ENCODE measurements around the gene PDZRN3.

The PDZRN3 gene

GRCh38 chr3:73478858-73479257, 145.9 kb downstream of the PDZRN3 start:
- ATAC-seq: no peak; the same call in 2 of the 3 replicates
- no peak for TF ChIP-seq ZFP3 (CRISPR knock-in tag; IDR thresholded peaks at IDR 0.05)
- TF ChIP-seq TCF4 (CRISPR knock-in tag; IDR thresholded peaks at IDR 0.05; ENCODE audit: borderline replicate concordance): no peak
- no peak for TF ChIP-seq GLIS3 (CRISPR knock-in tag; IDR thresholded peaks at IDR 0.05)
- no peak for TF ChIP-seq ZNF8 (CRISPR knock-in tag; IDR thresholded peaks at IDR 0.05)
- no peak for TF ChIP-seq BACH2 (CRISPR knock-in tag; IDR thresholded peaks at IDR 0.05; ENCODE audit: borderline replicate concordance)
- no peak for TF ChIP-seq ESRRG (CRISPR knock-in tag; IDR thresholded peaks at IDR 0.05)
- no peak for TF ChIP-seq CREB5 (CRISPR knock-in tag; IDR thresholded peaks at IDR 0.05; ENCODE audit: low read depth)
- no peak for TF ChIP-seq OSR1 (CRISPR knock-in tag; IDR thresholded peaks at IDR 0.05)

- TF ChIP-seq ZC3H10 (CRISPR knock-in tag; IDR thresholded peaks at IDR 0.05): no peak
- no peak for TF ChIP-seq SNAI2 (CRISPR knock-in tag; IDR thresholded peaks at IDR 0.05)
- no peak for ATAC-seq
Observed at GRCh38 chr3:73475717-73476116, 149.0 kb downstream of the PDZRN3 start.

- TF ChIP-seq BACH2 (CRISPR knock-in tag; IDR thresholded peaks at IDR 0.05; ENCODE audit: borderline replicate concordance): no peak
- no peak for TF ChIP-seq TOX (CRISPR knock-in tag; IDR thresholded peaks at IDR 0.05; ENCODE audit: borderline replicate concordance)
- no peak for TF ChIP-seq ZFP30 (CRISPR knock-in tag; IDR thresholded peaks at IDR 0.05)
- no peak for TF ChIP-seq ZNF565 (CRISPR knock-in tag; conservative IDR thresholded peaks at IDR 0.05; ENCODE audit: low read depth)
- no peak for TF ChIP-seq SNAI2 (CRISPR knock-in tag; IDR thresholded peaks at IDR 0.05)
- no peak for TF ChIP-seq PPARA (CRISPR knock-in tag; IDR thresholded peaks at IDR 0.05; ENCODE audit: borderline replicate concordance)
- no peak for TF ChIP-seq CSRNP3 (CRISPR knock-in tag; IDR thresholded peaks at IDR 0.05)
- TF ChIP-seq ZNF8 (CRISPR knock-in tag; IDR thresholded peaks at IDR 0.05): no peak
- TF ChIP-seq ISL1 (CRISPR knock-in tag; IDR thresholded peaks at IDR 0.05): no peak
- TF ChIP-seq ZNF70 (CRISPR knock-in tag; IDR thresholded peaks at IDR 0.05): no peak
- TF ChIP-seq CREB5 (CRISPR knock-in tag; IDR thresholded peaks at IDR 0.05; ENCODE audit: low read depth): no peak
- TF ChIP-seq TSHZ2 (CRISPR knock-in tag; IDR thresholded peaks at IDR 0.05): no peak
- no peak for TF ChIP-seq PATZ1 (CRISPR knock-in tag; IDR thresholded peaks at IDR 0.05; ENCODE audit: borderline replicate concordance)
- no peak for TF ChIP-seq ARNTL (CRISPR knock-in tag; IDR thresholded peaks at IDR 0.05; ENCODE audit: borderline replicate concordance, low read depth)
- TF ChIP-seq TCF4 (CRISPR knock-in tag; IDR thresholded peaks at IDR 0.05; ENCODE audit: borderline replicate concordance): no peak
- TF ChIP-seq CSDC2 (CRISPR knock-in tag; IDR thresholded peaks at IDR 0.05): no peak
- no peak for ATAC-seq
Observed at GRCh38 chr3:73475175-73475574, 149.6 kb downstream of the PDZRN3 start.

- TF ChIP-seq TSHZ2 (CRISPR knock-in tag; IDR thresholded peaks at IDR 0.05) (no peak), CSDC2 (CRISPR knock-in tag; IDR thresholded peaks at IDR 0.05) (no peak), CREB5 (CRISPR knock-in tag; IDR thresholded peaks at IDR 0.05; ENCODE audit: low read depth) (no peak), ZNF70 (CRISPR knock-in tag; IDR thresholded peaks at IDR 0.05) (no peak), TCF4 (CRISPR knock-in tag; IDR thresholded peaks at IDR 0.05; ENCODE audit: borderline replicate concordance) (no peak), RARB (CRISPR knock-in tag; IDR thresholded peaks at IDR 0.05) (no peak), TOX (CRISPR knock-in tag; IDR thresholded peaks at IDR 0.05; ENCODE audit: borderline replicate concordance) (no peak), ESRRG (CRISPR knock-in tag; IDR thresholded peaks at IDR 0.05) (no peak), PPARA (CRISPR knock-in tag; IDR thresholded peaks at IDR 0.05; ENCODE audit: borderline replicate concordance) (no peak), ISL1 (CRISPR knock-in tag; IDR thresholded peaks at IDR 0.05) (no peak), ZNF8 (CRISPR knock-in tag; IDR thresholded peaks at IDR 0.05) (no peak), ZFP30 (CRISPR knock-in tag; IDR thresholded peaks at IDR 0.05) (no peak), ZNF565 (CRISPR knock-in tag; conservative IDR thresholded peaks at IDR 0.05; ENCODE audit: low read depth) (no peak)
- no peak for ATAC-seq
Observed at GRCh38 chr3:73474619-73475018, 150.1 kb downstream of the PDZRN3 start.
